Neuron (in vitro differentiated cells): ENCODE results near the gene WDR18.

Experiments
- H2AFZ ChIP-seq: one replicate; pipeline ENCODE4 v1.6.1; 2013; ENCODE audit warnings: low read depth, mild to moderate bottlenecking, inconsistent platforms, low read length, moderate library complexity
- H3K27me3 ChIP-seq: one replicate; pipeline ENCODE4 v1.6.1; 2013; ENCODE audit warnings: low read length; ENCODE audit not compliant: insufficient read depth
- H3K36me3 ChIP-seq: one replicate; pipeline ENCODE4 v1.6.1; 2013; ENCODE audit warnings: low read length; ENCODE audit not compliant: insufficient read depth
- H3K4me1 ChIP-seq: one replicate; pipeline ENCODE4 v1.6.1; 2013; ENCODE audit warnings: low read length; ENCODE audit not compliant: insufficient read depth
- H3K4me3 ChIP-seq: 2 replicates; pipeline ENCODE4 v1.5.1; 2013; ENCODE audit warnings: mild to moderate bottlenecking, low read length, moderate library complexity
- H3K9me3 ChIP-seq: one replicate; pipeline ENCODE4 v1.6.1; 2013; ENCODE audit warnings: low read length

WDR18 gene

DNA sequence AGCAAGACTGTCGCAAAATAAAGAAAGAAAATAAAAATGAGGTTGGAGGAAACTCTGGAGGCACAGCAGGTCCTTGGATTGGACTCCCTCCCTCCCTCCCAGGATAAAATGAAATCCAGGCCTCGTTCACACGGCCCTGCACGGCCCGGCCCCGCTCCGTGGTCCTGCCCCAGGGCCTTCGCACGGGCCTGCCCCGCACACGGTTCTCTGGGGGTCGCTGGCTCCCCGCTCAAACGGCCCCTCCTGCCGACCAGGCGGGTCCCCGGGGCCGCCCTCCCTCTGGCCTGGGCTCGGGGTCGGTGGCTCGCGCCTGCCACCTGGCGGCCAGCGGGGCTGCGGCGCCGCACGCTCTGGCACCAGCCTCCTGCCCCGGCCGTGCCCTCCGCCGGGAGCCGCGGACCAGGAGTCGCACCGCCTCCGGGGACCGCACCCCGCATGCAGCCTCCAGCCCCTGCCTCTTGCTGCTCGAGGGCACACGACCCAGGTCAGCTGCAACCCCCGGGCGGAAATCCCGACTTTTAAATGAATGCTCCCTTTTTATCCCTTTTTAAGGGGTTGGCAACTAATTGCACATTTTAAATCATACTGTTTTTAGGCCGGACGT is 1.5 kb upstream of the WDR18 start:
- Histone ChIP-seq H3K4me3 (peak overlapping the region; percentile 3), H3K9me3 (no peaks in the 10 kb centered on the region), H3K4me1 (peaks cover 23% of the 10 kb centered on the region), H3K27me3 (no peaks in the 10 kb centered on the region), H3K36me3 (peaks cover 17% of the 10 kb centered on the region), H2AFZ (no peak overlapping the region)

DNA sequence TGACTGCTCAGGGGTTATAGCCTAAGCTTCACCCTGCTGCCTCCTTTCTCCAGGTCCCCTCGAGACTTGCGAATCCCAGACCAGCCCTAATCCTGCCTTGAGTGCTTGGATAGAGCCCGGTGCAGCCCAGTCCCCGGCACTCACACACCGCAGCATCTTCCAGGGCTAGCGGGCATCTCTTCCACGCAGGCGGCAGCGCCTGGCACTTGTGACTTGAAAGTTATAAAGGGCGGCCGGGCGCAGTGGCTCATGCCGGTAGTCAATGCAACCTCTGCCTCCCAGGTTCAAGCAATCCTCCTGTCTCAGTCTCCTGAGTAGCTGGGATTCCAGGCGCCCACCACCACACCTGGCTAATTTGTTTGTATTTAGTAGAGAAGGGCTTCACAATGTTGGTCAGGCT is 1.9 kb downstream of the WDR18 start:
- H3K4me3 ChIP-seq = no peak overlapping the region
- H3K27me3 ChIP-seq = no peaks in the 10 kb centered on the region
- peaks cover 44% of the 10 kb centered on the region for H3K36me3 ChIP-seq
- peaks cover 7% of the 10 kb centered on the region for H3K4me1 ChIP-seq
- H2AFZ ChIP-seq = no peak overlapping the region
- H3K9me3 ChIP-seq = peaks cover 4% of the 10 kb centered on the region

DNA sequence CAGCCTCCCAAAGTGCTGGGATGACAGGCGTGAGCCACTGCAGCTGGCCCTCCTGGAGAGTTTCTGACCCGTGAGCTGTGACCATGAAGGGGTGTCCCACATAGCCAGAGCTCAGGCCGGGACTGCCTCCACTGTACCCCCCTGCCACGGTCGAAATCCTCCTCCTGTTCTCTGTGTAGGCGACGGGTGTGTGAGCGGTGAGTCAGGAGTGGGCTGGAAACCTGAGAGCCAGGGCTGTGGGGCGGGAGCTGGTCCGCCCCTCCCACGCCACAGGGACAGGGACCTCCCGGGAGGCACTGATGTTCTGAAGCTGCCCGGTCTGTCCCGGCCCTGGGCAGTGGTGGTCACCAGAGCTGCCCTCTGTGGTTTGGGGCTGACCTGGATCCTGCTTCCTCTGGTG is 3.9 kb downstream of the WDR18 start:
- Histone ChIP-seq H2AFZ (no peak overlapping the region), H3K27me3 (no peaks in the 10 kb centered on the region), H3K36me3 (peaks cover 55% of the 10 kb centered on the region), H3K9me3 (peaks cover 5% of the 10 kb centered on the region), H3K4me3 (no peak overlapping the region), H3K4me1 (peaks cover 7% of the 10 kb centered on the region)

- Histone ChIP-seq H2AFZ (no peak overlapping the region), H3K9me3 (peaks cover 5% of the 10 kb centered on the region), H3K27me3 (no peaks in the 10 kb centered on the region), H3K36me3 (peaks cover 59% of the 10 kb centered on the region), H3K4me1 (peaks cover 7% of the 10 kb centered on the region), H3K4me3 (no peak overlapping the region)
Observed at GRCh38 chr19:988510-988909, 4.4 kb downstream of the WDR18 start.

GRCh38 chr19:989381-990081 is 5.4 kb downstream of the WDR18 start:
- Histone ChIP-seq H3K4me1 (peaks cover 4% of the 10 kb centered on the region), H3K36me3 (peaks cover 64% of the 10 kb centered on the region), H2AFZ (no peak overlapping the region), H3K4me3 (no peak overlapping the region), H3K27me3 (no peaks in the 10 kb centered on the region), H3K9me3 (peaks cover 5% of the 10 kb centered on the region)

GRCh38 chr19:990119-990571 is 6.0 kb downstream of the WDR18 start:
- Histone ChIP-seq H3K27me3 (no peaks in the 10 kb centered on the region), H3K9me3 (peaks cover 5% of the 10 kb centered on the region), H2AFZ (no peak overlapping the region), H3K4me1 (no peaks in the 10 kb centered on the region), H3K4me3 (no peak overlapping the region), H3K36me3 (peaks cover 67% of the 10 kb centered on the region)

DNA sequence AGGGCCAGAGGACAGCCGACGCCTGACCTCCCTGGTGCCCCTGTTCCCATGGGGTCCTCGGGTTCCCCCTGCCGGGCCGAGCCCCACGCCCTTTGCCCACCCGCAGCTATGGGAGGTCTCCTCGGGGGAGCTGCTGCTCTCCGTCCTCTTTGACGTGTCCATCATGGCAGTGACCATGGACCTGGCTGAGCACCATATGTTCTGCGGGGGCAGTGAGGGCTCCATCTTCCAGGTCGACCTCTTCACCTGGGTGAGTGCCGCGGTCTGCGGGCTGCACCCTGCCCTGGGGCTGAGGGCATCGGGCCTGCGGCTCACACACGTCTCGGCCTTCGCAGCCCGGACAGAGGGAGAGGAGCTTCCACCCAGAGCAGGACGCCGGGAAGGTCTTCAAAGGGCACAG is 6.6 kb downstream of the WDR18 start:
- Histone ChIP-seq H3K36me3 (peaks cover 68% of the 10 kb centered on the region), H3K9me3 (peaks cover 5% of the 10 kb centered on the region), H2AFZ (no peak overlapping the region)

DNA sequence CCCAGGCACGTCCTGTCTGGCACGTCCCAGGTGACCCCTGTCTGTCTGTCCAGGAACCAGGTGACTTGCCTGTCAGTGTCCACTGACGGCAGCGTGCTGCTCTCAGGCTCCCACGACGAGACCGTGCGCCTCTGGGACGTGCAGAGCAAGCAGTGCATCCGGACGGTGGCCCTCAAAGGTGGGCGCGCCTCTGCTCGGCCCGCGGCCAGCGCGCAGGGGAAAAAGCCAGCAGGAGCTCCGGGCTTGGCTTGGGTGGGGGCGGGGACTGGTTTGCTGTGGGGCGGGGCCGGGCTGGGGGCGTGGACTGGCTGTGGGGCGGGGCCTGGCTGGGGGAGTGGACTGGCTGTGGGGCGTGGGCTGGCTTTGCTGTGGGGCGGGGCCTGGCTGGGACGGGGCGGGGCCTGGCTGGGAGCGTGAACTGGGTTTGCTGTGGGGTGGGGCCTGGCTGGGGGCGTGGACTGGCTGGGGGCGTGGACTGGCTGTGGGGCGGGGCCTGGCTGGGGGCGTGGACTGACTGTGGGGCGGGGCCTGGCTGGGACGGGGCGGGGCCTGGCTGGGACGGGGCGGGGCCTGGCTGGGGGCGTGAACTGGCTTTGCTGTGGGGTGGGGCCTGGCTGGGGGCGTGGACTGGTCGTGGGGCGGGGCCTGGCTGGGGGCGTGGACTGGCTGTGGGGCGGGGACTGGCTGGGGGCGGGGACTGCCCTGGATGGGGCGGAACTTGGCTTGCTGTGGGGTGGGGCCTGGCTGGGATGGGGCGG is 7.2 kb downstream of the WDR18 start:
- Histone ChIP-seq H2AFZ (no peak overlapping the region), H3K9me3 (peaks cover 5% of the 10 kb centered on the region), H3K36me3 (peaks cover 62% of the 10 kb centered on the region), H3K27me3 (no peaks in the 10 kb centered on the region), H3K4me3 (no peak overlapping the region), H3K4me1 (no peaks in the 10 kb centered on the region)

More for the DNA sequence above, 6.6 kb downstream of the WDR18 start:
- Histone ChIP-seq H3K4me3 (no peak overlapping the region), H3K4me1 (no peaks in the 10 kb centered on the region), H3K27me3 (no peaks in the 10 kb centered on the region)

DNA sequence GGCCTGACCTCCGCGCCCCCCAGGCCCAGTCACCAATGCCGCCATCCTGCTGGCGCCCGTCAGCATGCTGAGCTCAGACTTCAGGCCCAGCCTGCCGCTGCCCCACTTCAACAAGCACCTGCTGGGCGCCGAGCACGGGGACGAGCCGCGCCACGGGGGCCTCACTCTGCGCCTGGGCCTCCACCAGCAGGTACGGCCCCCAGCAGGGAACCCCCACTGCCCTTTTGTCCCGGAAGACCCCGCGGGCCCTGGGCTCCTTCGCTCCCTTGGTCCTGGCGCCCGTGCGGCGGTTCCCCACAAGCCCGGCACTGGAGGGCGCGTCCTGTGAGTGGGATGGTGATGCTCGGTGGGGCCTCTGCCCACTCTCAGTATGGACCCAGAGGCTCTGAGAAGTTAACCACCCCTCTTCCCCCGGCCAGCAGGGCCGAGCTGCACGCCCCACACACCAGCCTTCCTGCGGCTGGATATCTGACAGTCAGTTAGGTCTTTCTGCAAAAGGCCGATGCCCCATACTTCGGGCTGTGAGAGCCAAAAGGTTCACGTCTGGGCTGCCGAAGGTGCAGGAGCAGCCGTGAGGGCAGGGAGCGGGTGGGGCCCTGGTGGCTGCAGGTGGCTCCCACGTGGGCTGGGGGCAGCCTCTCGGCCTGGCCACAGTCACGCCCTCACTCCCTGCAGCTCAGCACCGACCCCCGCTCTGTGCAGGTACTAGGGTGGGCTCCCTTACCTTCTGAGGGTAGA is 8.0 kb downstream of the WDR18 start:
- H3K4me1 ChIP-seq = no peaks in the 10 kb centered on the region
- no peak overlapping the region for H3K4me3 ChIP-seq
- no peaks in the 10 kb centered on the region for H3K27me3 ChIP-seq
- H3K9me3 ChIP-seq = peaks cover 5% of the 10 kb centered on the region
- no peak overlapping the region for H2AFZ ChIP-seq
- peaks cover 57% of the 10 kb centered on the region for H3K36me3 ChIP-seq

GRCh38 chr19:992670-993055 is 8.5 kb downstream of the WDR18 start:
- Histone ChIP-seq H3K4me3 (no peak overlapping the region), H3K4me1 (no peaks in the 10 kb centered on the region), H3K27me3 (no peaks in the 10 kb centered on the region), H2AFZ (no peak overlapping the region), H3K36me3 (peaks cover 53% of the 10 kb centered on the region), H3K9me3 (peaks cover 5% of the 10 kb centered on the region)

DNA sequence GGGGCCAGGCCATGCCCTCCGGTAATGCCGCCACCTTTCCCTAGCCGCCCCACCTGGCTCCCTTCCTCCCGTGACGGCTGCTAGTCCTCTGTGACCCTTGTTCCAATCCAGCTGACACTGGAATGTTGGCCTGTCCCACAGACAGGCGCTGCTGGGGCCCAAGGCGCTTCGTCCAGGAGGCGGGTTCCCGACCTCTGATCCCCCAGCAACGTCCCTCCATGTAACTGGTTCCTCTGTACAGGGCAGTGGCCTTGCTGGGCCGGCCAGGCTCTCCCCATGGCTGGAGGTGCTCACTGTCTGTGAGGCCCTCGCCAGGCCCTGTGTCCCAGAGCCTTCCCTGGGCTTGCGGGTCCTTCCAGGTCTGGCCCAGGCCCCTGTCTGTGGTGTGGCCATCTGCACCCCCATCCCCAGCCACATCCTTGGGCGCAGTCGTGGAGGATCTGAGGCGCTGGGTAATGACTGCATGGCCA is 9.3 kb downstream of the WDR18 start:
- Histone ChIP-seq H3K4me1 (no peaks in the 10 kb centered on the region), H3K27me3 (peaks cover under 1% of the 10 kb centered on the region), H2AFZ (no peak overlapping the region), H3K36me3 (peaks cover 47% of the 10 kb centered on the region), H3K9me3 (peaks cover 5% of the 10 kb centered on the region), H3K4me3 (no peak overlapping the region)

DNA sequence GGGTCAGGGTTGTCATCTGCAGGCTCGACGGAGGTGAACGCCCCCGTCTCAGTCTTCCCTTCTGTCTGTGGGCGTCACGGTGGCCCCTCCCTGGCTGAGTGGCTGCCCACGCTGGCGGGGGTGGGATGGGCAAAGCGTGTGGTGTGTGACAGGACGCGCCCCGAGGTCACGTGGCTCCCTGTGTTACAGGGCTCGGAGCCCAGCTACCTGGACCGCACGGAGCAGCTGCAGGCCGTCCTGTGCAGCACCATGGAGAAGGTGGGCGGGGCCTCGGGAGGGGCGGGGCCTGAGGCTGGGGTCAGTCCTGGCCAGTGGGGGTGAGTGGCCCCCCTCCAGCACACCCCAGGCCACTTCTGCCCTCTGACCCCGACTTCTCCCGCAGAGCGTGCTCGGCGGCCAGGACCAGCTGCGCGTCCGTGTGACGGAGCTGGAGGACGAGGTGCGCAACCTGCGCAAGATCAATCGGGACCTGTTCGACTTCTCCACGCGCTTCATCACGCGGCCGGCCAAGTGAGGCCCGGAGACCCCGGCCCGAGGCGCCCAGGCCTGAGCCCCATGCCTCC is 9.8 kb downstream of the WDR18 start:
- peaks cover 6% of the 10 kb centered on the region for H3K27me3 ChIP-seq
- peaks cover 5% of the 10 kb centered on the region for H3K9me3 ChIP-seq
- no peak overlapping the region for H2AFZ ChIP-seq
- H3K4me1 ChIP-seq = no peaks in the 10 kb centered on the region
- peaks cover 44% of the 10 kb centered on the region for H3K36me3 ChIP-seq
- no peak overlapping the region for H3K4me3 ChIP-seq
